GM10847 (cell line): ENCODE data around the gene RPS6KA3.

Experiments
- POLR2A ChIP-seq: IDR thresholded peaks from 2 replicates; pipeline ENCODE4 v1.6.1; 2011; ENCODE audit not compliant: insufficient read length; ENCODE audit errors: extremely low read depth

Gene RPS6KA3

DNA sequence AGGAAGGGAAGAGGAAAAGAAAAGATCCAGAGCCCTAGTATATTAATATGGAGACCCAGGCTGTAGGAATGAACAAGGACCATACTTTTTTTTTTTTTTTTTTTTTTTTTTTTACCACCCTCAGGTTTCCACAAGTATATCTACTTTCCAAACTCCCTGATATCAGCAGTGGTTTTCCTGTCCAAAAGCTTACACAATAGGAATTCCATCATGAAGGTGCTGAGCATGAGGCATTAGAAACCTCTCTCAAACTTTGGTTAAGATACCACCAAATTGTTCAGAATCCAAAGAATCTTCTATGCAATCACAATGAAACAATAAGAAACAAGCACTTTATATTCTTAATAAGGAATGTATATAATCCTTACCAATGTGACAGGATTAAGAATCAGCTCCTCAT is 26.5 kb downstream of the RPS6KA3 start:
- TF ChIP-seq POLR2A = no peak

DNA sequence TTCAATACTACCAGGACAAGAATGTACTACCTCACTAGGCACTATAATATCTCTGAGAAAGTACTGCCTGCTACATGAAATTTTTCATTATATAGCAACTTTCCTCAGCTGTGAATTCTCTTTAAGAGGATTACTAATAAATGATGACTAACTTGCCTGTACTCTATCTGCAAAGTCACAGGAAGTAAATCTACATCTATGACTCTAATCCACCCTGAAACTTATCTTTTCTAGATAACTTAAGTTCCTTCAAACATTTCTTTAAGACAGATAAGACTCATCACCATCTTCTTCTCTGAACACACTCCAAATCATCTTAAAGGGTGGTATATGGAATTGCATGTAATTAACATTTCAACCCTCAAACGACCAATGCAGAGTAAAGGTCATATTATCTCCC is 28.8 kb downstream of the RPS6KA3 start:
- no peak for TF ChIP-seq POLR2A

DNA sequence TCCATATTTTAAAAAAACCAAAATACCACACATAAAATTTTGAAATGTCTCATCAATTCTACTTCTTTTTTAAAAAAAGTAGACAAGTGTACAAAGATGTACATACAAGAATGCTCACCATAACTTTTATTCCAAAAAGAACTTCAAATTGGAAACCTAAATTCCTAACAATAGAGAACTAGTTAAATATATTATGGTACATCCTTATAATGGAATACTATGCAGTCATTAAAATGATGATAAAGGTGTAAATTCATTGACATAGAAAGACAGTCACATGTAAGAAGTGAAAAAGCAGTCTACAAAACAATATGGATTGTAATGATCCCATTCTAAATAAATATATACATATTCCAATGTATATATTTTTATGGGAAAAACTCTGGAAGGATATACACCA is 31.0 kb downstream of the RPS6KA3 start:
- no peak for TF ChIP-seq POLR2A

DNA sequence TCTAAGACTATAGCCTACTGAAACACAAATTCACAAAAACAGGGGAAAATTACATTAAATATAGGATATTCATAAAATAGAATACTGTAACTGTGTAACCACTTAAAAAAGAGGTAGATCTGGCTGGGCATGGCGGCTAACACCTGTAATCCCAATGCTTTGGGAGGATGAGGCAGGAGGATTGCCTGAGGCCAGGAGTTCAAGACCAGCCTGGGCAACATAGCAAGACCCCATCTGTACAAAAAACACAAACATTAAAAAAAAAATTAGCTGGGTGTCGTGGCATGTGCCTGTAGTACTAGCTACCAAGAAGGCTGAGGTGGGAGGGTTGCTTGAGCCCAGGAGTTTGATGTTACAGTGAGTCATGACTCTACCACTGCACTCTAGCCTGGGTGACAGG is 33.4 kb downstream of the RPS6KA3 start:
- no peak for TF ChIP-seq POLR2A

DNA sequence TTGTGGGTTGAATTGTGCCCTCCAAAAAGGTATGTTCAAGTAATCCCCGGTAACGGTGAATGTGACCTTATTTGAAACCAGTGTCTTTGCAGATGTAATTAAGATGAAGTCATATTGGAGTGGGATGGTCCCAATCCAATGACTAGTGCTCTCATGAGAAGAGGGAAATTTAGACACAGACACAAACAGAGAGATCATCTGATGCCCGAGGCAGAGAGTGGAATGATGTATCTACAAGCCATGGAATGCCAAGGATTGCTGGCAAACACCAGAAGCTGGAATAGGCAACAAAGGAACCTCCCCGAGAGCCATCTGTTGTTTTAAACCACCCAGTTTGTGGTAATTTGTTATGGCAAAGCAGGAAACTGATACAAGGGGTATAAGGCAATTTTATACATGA is 35.1 kb downstream of the RPS6KA3 start:
- no peak for TF ChIP-seq POLR2A

DNA sequence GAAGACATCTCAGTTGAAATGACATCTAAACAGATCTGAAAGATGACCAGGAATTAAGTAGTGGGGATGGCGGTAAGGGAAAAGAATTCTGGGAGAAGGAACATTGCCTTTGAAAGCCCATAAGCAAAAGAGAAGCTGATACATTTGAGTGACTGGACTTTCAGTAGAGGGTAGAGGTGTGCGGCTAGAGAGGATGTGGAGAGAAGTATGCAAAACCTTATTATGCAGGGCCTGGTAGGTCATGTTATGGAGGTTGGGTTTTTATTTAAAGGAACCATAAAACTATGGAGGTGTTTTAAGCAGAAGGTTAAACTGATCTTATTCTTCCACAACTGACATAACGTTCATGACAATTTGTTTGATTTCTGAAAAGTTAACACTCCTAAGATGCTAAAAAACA is 36.3 kb downstream of the RPS6KA3 start:
- TF ChIP-seq POLR2A = no peak

DNA sequence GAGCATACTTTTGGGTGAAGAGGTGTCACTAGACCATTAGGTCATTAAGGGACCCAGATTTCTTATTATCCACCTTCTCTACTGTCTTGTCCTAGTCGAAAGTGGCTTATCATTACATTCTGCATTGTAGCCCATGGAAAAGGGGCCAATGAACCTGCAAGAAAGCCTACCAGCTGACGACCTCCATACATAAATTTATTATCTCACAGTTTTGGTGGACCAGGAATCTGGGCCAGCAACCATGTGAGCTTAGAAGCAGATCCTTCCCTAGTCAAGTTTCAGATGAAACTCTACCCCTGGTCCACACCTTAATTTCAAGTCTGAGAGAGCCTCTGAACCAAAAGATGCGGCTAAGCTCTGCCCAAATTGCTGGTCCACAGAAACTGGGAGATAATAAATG is 37.6 kb downstream of the RPS6KA3 start:
- TF ChIP-seq POLR2A = no peak

DNA sequence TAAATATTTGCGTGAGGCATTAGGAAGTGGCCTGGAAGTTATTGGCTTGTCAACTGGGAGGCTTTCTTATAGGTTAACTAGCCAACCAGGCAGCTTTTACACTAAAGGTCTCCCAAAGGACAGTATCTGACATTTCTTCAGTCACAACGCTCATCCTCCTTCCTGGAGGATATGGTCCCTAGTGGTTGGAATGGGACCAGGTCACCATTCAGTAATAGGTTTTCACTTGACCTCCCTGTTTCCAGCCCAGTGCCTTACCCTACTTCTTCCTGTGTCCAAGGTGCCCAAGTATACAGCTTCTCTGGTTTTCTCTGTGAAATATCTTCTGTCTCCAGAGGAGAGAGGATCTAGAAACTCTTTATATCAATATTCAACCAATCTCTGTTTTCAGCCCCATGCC is 38.5 kb downstream of the RPS6KA3 start:
- TF ChIP-seq POLR2A = no peak

DNA sequence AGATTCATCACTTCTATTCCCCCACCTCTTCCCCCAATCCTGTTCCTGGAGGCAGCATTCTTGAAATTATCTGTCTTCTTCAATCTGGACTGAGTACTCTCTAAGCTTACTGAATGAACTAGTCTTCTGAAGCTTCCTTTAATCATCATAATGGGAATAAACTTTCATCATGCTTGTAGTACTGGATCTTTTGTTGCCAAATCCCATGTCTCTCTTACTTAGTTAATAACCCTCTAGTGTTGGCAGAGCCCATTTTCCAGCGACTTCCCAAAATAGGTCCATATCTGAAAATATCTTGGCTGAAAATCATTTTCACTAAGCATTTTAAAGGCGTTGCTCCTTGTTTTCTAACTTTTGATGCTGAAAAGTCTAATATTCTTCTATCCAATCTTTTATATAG is 39.6 kb downstream of the RPS6KA3 start:
- TF ChIP-seq POLR2A = no peak

DNA sequence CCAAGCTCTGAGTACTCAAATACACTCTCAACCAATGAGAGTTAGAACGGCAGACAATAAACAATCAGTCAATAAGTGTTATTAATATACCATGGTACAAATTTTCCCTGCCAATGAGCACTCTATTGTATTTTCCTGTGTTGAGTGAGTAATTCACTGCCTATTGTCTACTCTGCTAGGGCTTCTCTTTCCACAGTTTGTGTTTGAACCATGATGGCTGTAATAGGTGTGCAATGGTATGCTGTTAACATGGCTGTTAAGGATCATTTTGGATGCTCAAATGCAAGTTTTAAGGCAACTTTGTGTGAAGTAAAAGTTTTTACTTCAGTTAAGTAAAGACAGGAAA is 41.2 kb downstream of the RPS6KA3 start:
- no peak for TF ChIP-seq POLR2A

DNA sequence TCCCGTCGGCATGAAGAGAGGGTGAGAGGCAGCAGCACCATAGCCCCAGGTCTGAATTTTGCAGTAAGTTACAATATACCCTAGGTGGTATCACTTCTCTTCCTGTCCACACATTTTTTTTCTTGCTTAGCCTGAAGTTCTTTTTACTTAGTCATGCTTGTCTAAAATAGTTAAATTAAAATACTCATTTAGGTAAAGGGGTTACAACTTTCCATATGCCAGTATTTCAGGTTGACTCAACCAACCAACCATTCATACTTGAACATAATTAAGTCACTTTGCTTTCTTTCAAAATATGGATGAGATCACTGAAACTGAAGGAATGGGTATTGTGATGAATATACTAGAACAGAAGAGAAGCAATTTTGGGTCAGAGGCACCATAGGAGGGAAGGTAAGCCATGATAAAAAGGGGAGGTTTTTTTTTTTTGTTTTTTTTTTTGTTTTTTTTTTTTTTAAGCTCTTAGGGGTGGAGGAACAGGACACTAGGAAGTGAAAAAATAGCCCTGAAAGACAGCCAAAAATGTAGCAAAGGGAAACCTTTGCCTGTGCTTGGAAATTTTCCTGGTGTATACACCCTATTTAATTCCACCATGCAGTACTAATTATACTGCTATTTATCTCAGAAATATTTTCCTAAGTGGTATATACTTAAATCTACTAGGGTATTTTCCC is 41.8 kb downstream of the RPS6KA3 start:
- no peak for TF ChIP-seq POLR2A

DNA sequence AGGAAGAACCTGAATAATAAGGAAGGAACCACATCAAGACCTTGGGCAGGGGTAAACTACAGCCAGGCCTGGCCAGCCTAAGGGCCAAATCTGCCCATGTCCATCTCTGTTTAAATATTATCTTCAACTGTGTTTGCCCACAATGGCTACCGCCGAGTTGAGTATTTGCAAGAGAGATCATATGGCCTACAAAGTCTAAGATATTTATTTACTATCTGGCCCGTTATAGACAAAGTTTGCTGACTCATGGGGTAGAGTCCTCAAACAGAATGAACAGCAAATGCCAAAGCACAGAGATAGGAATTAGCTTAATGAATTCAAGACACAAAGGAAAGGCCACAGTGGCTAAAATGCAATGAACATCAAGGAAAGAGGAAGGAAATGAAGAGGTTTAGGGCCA is 44.8 kb downstream of the RPS6KA3 start:
- TF ChIP-seq POLR2A = no peak

DNA sequence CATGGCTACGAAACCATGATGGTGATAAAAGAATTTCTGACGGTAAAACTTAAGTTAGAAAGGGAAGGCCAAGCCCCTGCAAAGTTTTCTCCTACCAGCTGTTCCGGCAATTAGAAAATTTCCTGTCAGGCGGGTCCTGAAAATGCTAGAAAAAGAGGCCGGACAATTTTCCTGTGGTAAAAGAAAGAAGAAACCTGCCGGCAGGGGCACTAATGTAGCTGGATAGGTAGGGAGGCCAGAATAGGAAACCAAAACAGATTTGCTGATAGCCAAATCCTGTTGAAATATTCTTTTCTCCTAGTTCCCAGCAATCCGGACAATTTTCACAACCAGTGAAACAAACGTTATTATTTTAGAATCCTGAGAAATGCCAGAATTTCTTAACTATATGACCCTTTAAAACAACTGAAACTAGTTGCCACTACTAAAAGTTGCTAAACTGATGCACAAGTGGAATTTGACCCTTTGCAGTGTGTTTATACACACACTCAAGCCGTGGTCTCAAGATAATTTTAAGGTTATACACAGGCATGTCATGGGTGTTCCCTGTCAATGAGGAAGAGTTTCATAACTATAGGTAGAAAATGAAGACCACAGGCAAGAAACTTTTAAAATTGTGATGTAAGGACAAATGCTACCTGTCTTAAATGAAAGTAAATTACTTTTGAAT is 47.7 kb downstream of the RPS6KA3 start:
- no peak for TF ChIP-seq POLR2A

DNA sequence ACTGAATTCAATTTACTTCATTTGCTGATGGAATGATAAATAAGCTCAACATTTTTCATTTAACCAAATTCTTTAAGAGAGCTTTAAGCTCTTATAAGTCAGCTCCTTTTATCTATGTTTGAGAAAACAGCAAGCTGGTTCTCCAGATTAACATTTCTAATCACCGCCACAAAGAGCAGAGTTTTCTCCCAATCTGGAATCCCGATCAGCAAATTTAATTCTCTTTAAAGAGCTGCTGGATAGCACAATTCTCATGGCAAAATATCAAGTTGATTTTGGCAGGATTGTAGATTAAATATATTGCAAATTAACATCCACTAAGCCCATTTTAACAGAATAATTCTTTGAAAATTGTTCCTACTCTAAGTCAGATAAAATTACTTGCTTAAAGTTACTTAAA is 48.8 kb downstream of the RPS6KA3 start:
- no peak for TF ChIP-seq POLR2A

DNA sequence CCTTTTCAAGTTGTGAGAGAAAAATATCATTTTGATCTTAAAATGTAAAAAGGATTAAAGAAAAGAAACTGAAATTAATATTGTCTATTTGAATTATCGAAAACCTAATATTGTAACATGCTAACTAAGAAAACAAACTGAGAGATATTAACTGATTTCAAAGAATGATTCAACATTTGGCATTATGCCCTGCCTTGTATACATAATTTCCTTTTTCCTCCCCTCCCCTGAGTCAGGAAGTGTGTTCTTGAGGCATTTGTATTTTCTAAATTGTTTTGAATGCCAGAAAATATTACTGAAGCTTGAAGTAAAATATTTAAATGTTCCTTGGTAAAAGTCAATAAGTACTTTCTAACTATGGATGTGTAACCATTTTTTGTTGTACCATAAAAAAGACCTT is 49.4 kb downstream of the RPS6KA3 start:
- TF ChIP-seq POLR2A = no peak

DNA sequence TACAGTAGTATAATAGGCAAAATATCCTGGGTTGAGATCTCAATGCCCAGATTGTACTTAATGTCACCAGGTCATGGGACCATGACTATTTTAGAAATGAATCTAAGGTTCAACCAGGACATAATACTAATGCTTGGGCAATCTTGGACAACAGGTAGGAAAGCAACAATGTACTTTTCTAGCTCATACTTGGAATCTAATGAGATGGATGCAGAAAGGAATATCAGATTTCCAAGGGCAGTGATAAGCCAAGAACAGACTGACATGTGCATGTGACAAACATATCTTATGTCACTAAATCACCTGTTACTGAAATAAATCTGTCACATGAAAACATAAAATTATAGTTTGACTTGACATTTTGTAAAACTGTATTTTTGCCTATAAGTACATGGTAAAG is 51.1 kb downstream of the RPS6KA3 start:
- TF ChIP-seq POLR2A = no peak

DNA sequence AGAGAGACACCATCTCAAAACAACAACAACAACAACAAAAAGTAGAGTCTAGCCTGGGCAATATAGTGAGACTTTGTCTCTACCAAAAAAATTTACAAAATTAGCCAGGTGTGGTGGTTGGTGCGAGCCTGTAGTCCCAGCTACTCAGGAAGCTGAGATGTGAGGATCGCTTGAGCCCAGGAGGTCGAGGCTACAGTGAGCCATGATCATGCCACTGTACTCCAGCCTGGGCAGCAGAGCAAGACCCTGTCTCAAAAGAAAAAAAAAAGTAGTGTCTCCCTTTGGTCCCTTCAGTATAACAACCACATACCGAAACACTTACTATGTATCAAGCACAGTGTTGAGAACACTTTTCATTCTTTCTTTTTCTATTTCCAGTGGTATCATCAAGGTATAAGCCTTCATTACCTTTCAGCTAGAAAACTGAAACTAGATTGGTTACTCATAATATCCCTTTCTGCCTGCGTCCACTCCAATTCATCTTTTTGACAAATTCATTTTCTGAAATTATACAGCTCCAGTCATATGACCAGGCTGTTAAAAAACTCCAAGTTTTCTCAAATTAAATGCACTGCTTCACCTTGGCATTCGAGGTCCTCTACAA is 54.1 kb downstream of the RPS6KA3 start:
- no peak for TF ChIP-seq POLR2A
